PC-9 (cell line): ENCODE measurements around the gene NAT16. TPM values are rescaled to one million over a fixed set of nuclear protein-coding genes. Genes with fewer than 3 reads are reported as not detected.

Source experiments
- BruUV-seq: library from RNA; stranded (reverse); fragments of 400-500 nt; replicated peaks from 2 replicates; lab custom pipeline; 2021; lab: Mats Ljungman, UMichigan
- CTCF ChIA-PET: fragments of 300-600 bp; sonication (Branson Sonifier 250); formaldehyde crosslinking; loops from one replicate; lab custom pipeline; 2022; ENCODE audit warnings: antibody characterized with exemption; lab: Charles Lee
- POLR2A ChIA-PET: fragments of 300-600 bp; sonication (Branson Sonifier 250); formaldehyde crosslinking; loops from one replicate; lab custom pipeline; 2022; ENCODE audit warnings: antibody characterized with exemption; ENCODE audit not compliant: unreplicated experiment; lab: Charles Lee
- DNase-seq, 2 experiments: peaks; one replicate each; pipeline versions ENCODE4 v3.0.0 to v3.0.0-alpha.2; 2015 to 2022; ENCODE audit warnings: mixed read lengths in 1 of 2
- H2AFZ ChIP-seq: fragments of 200-600 bp; sonication (generic); 2 replicates; pipeline ENCODE4 v1.8.1; 2017; ENCODE audit warnings: antibody characterized with exemption
- H3F3A ChIP-seq: fragments of 200-600 bp; sonication (generic); 2 replicates; pipeline ENCODE4 v1.8.1; 2017; ENCODE audit warnings: antibody characterized with exemption, mild to moderate bottlenecking, low read depth; ENCODE audit not compliant: insufficient read depth
- H3K27ac ChIP-seq: fragments of 200-600 bp; sonication (generic); 2 replicates; pipeline ENCODE4 v1.6.1; 2016; ENCODE audit warnings: mixed run types
- H3K27me3 ChIP-seq: fragments of 200-600 bp; sonication (generic); 2 replicates; pipeline ENCODE4 v1.6.1; 2016; ENCODE audit warnings: low read depth, mixed run types; ENCODE audit not compliant: insufficient read depth
- H3K36me3 ChIP-seq: fragments of 200-600 bp; sonication (generic); 2 replicates; pipeline ENCODE4 v1.6.1; 2016; ENCODE audit warnings: low read depth, mixed run types
- H3K4me1 ChIP-seq: fragments of 200-600 bp; sonication (generic); replicated peaks from 2 replicates; pipeline ENCODE4 v1.6.1; 2016; ENCODE audit warnings: mixed run types; ENCODE audit not compliant: insufficient read depth
- H3K4me2 ChIP-seq: fragments of 200-600 bp; sonication (generic); 2 replicates; pipeline ENCODE4 v1.6.1; 2017; ENCODE audit warnings: mixed run types
- H3K4me3 ChIP-seq: fragments of 200-600 bp; sonication (generic); 2 replicates; pipeline ENCODE4 v1.6.1; 2016; ENCODE audit warnings: mixed run types
- H3K79me2 ChIP-seq: fragments of 200-600 bp; sonication (generic); 2 replicates; pipeline ENCODE4 v1.6.1; 2017; ENCODE audit warnings: low read depth, mixed run types
- H3K9me2 ChIP-seq: fragments of 200-600 bp; sonication (generic); 2 replicates; pipeline ENCODE4 v1.8.1; 2017; ENCODE audit warnings: mild to moderate bottlenecking; ENCODE audit not compliant: insufficient read depth
- H3K9me3 ChIP-seq: fragments of 200-600 bp; sonication (generic); 2 replicates; pipeline ENCODE4 v1.8.1; 2016; ENCODE audit warnings: low read depth; ENCODE audit not compliant: insufficient read depth
- H4K20me1 ChIP-seq: fragments of 200-600 bp; sonication (generic); 2 replicates; pipeline ENCODE4 v1.8.1; 2017; ENCODE audit not compliant: insufficient read depth
- CTCF ChIP-seq: fragments of 200-600 bp; sonication (generic); conservative IDR thresholded peaks from 2 replicates; pipeline ENCODE4 v1.6.1; 2017; ENCODE audit warnings: mixed run types, antibody characterized with exemption, mild to moderate bottlenecking, moderate library complexity
- EZH2 ChIP-seq: fragments of 200-600 bp; sonication (generic); IDR thresholded peaks from 2 replicates; pipeline ENCODE4 v1.8.0; 2017; ENCODE audit warnings: antibody characterized with exemption, low read depth
- intact Hi-C: fragments of 100-400 bp; cut with micrococcal nuclease; formaldehyde crosslinking; loops from one replicate; pipeline ENCODE4 v1.10.0; 2022; ENCODE audit not compliant: unreplicated experiment
- total RNA-seq: library from RNA; stranded (reverse); gene quantifications from 2 replicates; pipeline ENCODE4 v1.2.3, GENCODE V29; 2021

NAT16 gene
- total RNA-seq, 1 experiment from 2014 or later = not detected

GRCh38 chr7:101174322-101174854 is 5.7 kb downstream of the NAT16 start:
- peak overlapping the region; percentile 76; the same call in 1 of the 2 replicates for H3K4me2 ChIP-seq
- no peak for DNase-seq
- no peaks in the 10 kb centered on the region for H3K9me3 ChIP-seq
- H3K9me2 ChIP-seq = no peaks in the 10 kb centered on the region
- H3K36me3 ChIP-seq = no peaks in the 10 kb centered on the region
- no TSS peak for BruUV-seq
- H3K4me1 ChIP-seq = peaks cover 18% of the 10 kb centered on the region
- H2AFZ ChIP-seq = no peak overlapping the region
- H3K4me3 ChIP-seq = no peak overlapping the region
- no peak overlapping the region for H3K27ac ChIP-seq
- 0 out of 2 replicates have a peak, but pooled peaks cover 5% of the 10 kb centered on the region for H3F3A ChIP-seq
- intact Hi-C loops = no loop called here
- no peaks in the 10 kb centered on the region for H3K79me2 ChIP-seq
- ChIA-PET CTCF (interaction anchor here (0.6 to 1.0 kb wide), 3 partner anchors 89 to 1050 kb away, joined by 3 to 7 read pairs (median 5); partner anchors contain the start of gene TRIM56), POLR2A (interaction anchor here (0.6 to 0.8 kb wide), 3 partner anchors 34 to 263 kb away, joined by 4 to 7 read pairs (median 6); no protein-coding TSS in a partner anchor)
- H4K20me1 ChIP-seq = no peaks in the 10 kb centered on the region
- TF ChIP-seq EZH2 = no peak
- no peak for TF ChIP-seq CTCF
- H3K27me3 ChIP-seq = peaks cover 70% of the 10 kb centered on the region

DNA sequence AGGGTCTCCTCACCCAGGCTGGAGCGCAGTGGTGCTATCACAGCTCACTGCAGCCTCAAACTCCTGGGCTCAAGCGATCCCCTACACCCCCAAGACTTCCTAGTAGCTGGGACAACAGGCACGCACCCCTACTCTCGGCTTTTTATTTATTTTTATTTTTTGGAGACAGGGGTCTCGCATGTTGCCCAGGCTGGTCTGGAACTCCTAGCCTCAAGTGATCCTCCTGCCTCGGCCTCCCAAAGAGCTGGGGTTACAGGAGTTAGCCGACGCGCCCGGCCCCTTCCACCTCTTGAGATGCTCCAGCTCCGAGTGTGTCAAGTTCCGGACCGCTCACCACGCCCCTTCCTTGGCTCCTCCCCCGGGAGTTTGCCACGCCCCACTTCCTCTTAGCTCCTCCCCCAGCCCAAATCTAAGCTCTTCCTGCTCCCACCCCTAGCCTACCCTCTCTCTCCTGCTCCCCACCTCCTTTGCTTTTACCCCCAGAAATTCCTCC is 6.3 kb downstream of the NAT16 start:
- H3K27ac ChIP-seq = no peak overlapping the region
- H2AFZ ChIP-seq = peak overlapping the region; percentile 69
- H3K4me2 ChIP-seq = peak overlapping the region; percentile 76
- H4K20me1 ChIP-seq = no peaks in the 10 kb centered on the region
- CTCF ChIA-PET = interaction anchor here (0.6 to 1.0 kb wide), 2 partner anchors 89 to 369 kb away, joined by 3 to 7 read pairs; partner anchors contain the start of gene TRIM56
- H3K4me3 ChIP-seq = peak overlapping the region; percentile 47
- no peaks in the 10 kb centered on the region for H3K36me3 ChIP-seq
- POLR2A ChIA-PET = interaction anchor here (0.6 to 0.8 kb wide), 4 partner anchors 33 to 264 kb away, joined by 4 to 7 read pairs (median 6); no protein-coding TSS in a partner anchor
- H3K9me3 ChIP-seq = no peaks in the 10 kb centered on the region
- H3K9me2 ChIP-seq = no peaks in the 10 kb centered on the region
- H3F3A ChIP-seq = 0 out of 2 replicates have a peak, but pooled peaks cover 5% of the 10 kb centered on the region
- no TSS peak for BruUV-seq
- DNase-seq = peak; percentile 51 to 65
- intact Hi-C loops = no loop called here
- peaks cover 72% of the 10 kb centered on the region for H3K27me3 ChIP-seq
- H3K79me2 ChIP-seq = no peaks in the 10 kb centered on the region
- TF ChIP-seq EZH2 = no peak
- no peak for TF ChIP-seq CTCF
- peaks cover 23% of the 10 kb centered on the region for H3K4me1 ChIP-seq

DNA sequence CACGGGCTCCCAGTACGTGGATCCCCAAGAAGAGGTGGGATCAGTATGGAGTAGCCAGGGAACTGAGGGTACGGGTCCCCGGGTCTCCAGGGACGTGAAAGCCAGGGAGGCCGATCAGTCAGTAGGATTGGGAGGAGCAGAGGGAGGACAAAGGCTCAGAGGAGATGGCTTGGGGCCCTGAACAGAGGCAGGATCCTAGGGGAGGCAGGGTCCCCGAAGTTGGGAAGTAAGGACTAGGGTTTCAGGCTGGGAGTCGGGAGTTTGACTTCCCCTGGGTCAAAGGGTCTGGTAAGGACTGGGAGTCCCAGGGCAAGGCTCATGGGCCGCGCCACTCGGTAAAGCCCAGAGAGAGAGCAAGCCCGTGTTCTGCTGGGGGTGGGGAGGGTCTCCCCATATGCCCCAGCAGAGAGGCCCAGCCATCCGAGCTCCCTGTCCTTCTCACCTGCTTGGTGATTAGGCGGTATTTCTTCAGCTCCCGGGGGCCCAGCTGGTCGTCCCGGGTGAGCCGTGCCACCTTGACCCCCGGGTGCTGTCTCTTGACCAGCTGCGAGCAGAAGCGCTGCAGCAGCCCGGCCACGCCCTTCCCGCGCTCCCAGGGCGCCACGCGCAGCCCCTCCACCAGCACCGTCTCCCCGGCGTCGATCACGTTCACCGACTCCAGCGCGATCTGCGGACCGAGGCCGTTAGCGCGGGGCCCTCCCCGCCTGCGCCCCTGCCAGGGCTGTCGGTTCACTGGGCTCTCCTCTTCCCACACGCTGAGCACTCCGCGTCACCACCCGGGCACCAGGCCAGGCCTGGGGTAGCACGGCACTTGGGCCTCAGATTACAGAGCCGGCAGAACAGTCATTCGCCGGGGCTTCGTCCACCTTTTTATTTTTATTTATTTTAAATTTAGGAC is 7.0 kb downstream of the NAT16 start:
- POLR2A ChIA-PET = interaction anchor here (0.6 kb wide), 1 partner anchor 111 kb away, joined by 5 read pairs; no protein-coding TSS in a partner anchor
- Histone ChIP-seq H3K79me2 (no peaks in the 10 kb centered on the region), H3K4me3 (peak overlapping the region; percentile 47), H3K9me3 (no peaks in the 10 kb centered on the region), H3K4me2 (peak overlapping the region; percentile 76), H3K27me3 (peaks cover 73% of the 10 kb centered on the region), H3K4me1 (peaks cover 24% of the 10 kb centered on the region), H3K36me3 (no peaks in the 10 kb centered on the region), H3K9me2 (no peaks in the 10 kb centered on the region), H3K27ac (no peak overlapping the region), H2AFZ (peak overlapping the region; percentile 69), H3F3A (peaks cover 11% of the 10 kb centered on the region; the same call in 1 of the 2 replicates), H4K20me1 (no peaks in the 10 kb centered on the region)
- CTCF ChIA-PET = interaction anchor here (0.6 to 1.0 kb wide), 2 partner anchors 88 to 103 kb away, joined by 3 to 7 read pairs; partner anchors contain the start of gene TRIM56
- DNase-seq = peak; percentile 72 to 85
- BruUV-seq = TSS peak; percentile 23
- TF ChIP-seq EZH2 = no peak
- no peak for TF ChIP-seq CTCF
- intact Hi-C loops = no loop called here
